Left lung (tissue), 10 donors: ENCODE data around the gene RGS3. TPM values are rescaled to one million over a fixed set of nuclear protein-coding genes. Genes with fewer than 3 reads are reported as not detected.

ENCODE experiments used
- ATAC-seq: fragments of 200-7000 bp; cut with Tn5 transposase; one replicate; pipeline ENCODE4 v1.9.1; 2020; ENCODE audit warnings: moderate library complexity
- DNase-seq, 4 donors: peaks; one replicate each; pipeline ENCODE4 v3.0.0-alpha.2; 2013 to 2020
- H3K27ac ChIP-seq, 2 donors: fragments of 200-600 bp; sonication (generic) in 1 of 2; one replicate each; pipeline versions ENCODE4 v1.5.0 to v1.8.0; 2020 to 2021
- H3K27me3 ChIP-seq, 2 donors: fragments of 200-600 bp; sonication (generic) in 1 of 2; one replicate each; pipeline versions ENCODE4 v1.5.0 to v1.8.0; 2020 to 2021
- H3K36me3 ChIP-seq, 2 donors: fragments of 200-600 bp; sonication (generic) in 1 of 2; one replicate each; pipeline versions ENCODE4 v1.5.0 to v1.8.0; 2020 to 2021
- H3K4me1 ChIP-seq, 2 donors: fragments of 200-600 bp; one replicate each; pipeline ENCODE4 v1.8.0; 2021
- H3K4me3 ChIP-seq, 2 donors: fragments of 200-600 bp; sonication (generic) in 1 of 2; one replicate each; pipeline versions ENCODE4 v1.5.0 to v1.8.0; 2020 to 2021; ENCODE audit warnings: mild to moderate bottlenecking in 1 of 2
- H3K9me3 ChIP-seq, 2 donors: fragments of 200-600 bp; sonication (generic) in 1 of 2; one replicate each; pipeline versions ENCODE4 v1.5.0 to v1.8.0; 2020 to 2021
- intact Hi-C, 2 donors: fragments of 100-400 bp; cut with DNase I; formaldehyde crosslinking; loops; one replicate each; pipeline versions ENCODE4 v1.11.2 to v1.14.2; 2022
- polyA plus RNA-seq, 6 donors: library from polyadenylated mRNA; unstranded; fragments of 120-200 nt; gene quantifications; one replicate each; pipeline ENCODE4 v1.2.1, GENCODE V29; 2013; ENCODE audit not compliant: insufficient read length in 6 of 6
- total RNA-seq, 2 donors: library from RNA; stranded (reverse); fragmentation: NEBNext Ultra II Directional; extraction: Animal tissue kit (Norgen Biotek cat#: 25700); gene quantifications; one replicate each; pipeline ENCODE4 v1.2.1, GENCODE V29; 2021
- TF ChIP-seq, protein P1 (sequence below), 2 donors: fragments of 200-600 bp; sonication (generic) in 1 of 2; IDR thresholded peaks; one replicate each; pipeline versions ENCODE4 v1.5.0 to v1.8.0; 2021; ENCODE audit warnings: antibody characterized with exemption in 2 of 2
- donor health status: DM: no; HTN: yes; CAD: no.
- donor health status: DM: no; HTN: no; CAD: no.

The RGS3 gene
- total and polyA plus RNA-seq, 8 donors: 69.6 to 96.9 (median 77.4) TPM

DNA sequence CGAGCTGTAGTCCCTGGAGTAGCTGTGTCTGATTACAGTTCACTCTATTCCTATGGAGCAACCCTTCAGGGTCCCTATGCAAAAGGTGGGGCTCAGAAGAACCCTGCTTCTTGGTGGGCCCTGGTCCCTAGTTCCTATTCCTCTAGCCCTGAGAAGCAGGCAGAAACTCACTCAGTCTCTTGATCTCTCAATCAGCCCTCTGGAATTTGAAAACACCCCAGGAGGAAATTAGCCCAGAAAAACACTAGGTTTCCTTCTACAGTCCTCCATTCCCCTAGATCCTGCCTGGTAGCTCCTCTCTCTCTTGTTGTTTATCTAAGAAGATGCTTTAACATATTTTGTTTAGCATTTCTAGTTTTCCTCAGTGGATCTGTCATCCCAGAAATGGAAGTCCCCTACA, 7.6 kb downstream of the RGS3 start:
- no peak overlapping the region for H3K4me3 ChIP-seq
- TF ChIP-seq, protein P1, sequence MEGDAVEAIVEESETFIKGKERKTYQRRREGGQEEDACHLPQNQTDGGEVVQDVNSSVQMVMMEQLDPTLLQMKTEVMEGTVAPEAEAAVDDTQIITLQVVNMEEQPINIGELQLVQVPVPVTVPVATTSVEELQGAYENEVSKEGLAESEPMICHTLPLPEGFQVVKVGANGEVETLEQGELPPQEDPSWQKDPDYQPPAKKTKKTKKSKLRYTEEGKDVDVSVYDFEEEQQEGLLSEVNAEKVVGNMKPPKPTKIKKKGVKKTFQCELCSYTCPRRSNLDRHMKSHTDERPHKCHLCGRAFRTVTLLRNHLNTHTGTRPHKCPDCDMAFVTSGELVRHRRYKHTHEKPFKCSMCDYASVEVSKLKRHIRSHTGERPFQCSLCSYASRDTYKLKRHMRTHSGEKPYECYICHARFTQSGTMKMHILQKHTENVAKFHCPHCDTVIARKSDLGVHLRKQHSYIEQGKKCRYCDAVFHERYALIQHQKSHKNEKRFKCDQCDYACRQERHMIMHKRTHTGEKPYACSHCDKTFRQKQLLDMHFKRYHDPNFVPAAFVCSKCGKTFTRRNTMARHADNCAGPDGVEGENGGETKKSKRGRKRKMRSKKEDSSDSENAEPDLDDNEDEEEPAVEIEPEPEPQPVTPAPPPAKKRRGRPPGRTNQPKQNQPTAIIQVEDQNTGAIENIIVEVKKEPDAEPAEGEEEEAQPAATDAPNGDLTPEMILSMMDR (IDR thresholded peaks at IDR 0.05): no peak
- ATAC-seq: no peak
- H3K27me3 ChIP-seq: no peaks in the 10 kb centered on the region
- H3K9me3 ChIP-seq: peaks cover 0 to 3% of the 10 kb centered on the region in 2 donors
- no peak for DNase-seq
- intact Hi-C loops: no loop called here
- H3K4me1 ChIP-seq: no peaks in the 10 kb centered on the region
- no peaks in the 10 kb centered on the region for H3K36me3 ChIP-seq
- H3K27ac ChIP-seq: no peak overlapping the region

DNA sequence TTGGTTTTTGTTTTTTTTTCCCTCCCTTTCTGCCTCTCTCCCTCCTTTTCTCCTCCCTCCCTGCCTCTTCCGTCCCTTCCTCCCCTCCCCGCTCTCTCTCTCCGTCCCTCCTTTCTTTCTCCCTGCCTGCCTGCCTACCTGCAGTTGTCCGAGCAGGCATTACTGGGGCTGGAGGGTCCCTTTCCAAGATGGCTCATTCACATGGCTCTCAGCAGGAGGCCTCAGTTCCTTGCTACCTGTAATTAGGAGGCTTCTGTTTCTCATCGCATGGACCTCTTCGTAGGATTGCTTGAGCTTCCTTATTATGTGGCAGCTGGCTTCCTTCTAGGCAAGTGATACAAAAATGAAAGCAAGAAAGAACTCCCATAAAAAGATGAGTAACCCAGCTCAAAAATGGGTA, 8.0 kb downstream of the RGS3 start:
- Histone ChIP-seq H3K36me3 (no peaks in the 10 kb centered on the region), H3K27me3 (no peaks in the 10 kb centered on the region), H3K4me3 (no peak overlapping the region), H3K9me3 (peaks cover 0 to 3% of the 10 kb centered on the region in 2 donors), H3K27ac (no peak overlapping the region), H3K4me1 (no peaks in the 10 kb centered on the region)
- TF ChIP-seq, protein P1 (IDR thresholded peaks at IDR 0.05): no peak
- ATAC-seq (no peak), DNase-seq (no peak)
- intact Hi-C loops: no loop called here

DNA sequence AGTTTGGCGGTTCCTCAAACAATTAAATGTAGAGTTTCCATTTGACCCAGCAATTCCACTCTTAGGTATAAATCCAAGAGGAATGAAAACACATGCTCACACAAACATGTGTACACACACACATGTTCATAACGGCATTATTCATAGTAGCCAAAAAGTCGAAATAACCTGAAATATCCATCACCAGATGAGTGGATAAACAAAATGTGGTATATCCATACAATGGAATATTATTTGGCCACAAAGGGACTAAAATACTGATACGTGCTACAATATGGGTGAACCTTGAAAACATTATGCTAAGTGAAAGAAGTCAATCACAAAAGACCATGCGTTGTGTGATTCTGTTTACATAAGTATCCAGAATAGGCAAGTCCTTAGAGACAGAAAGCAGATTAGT, 8.7 kb downstream of the RGS3 start:
- H3K36me3 ChIP-seq: no peaks in the 10 kb centered on the region
- no peak overlapping the region for H3K4me3 ChIP-seq
- TF ChIP-seq, protein P1 (IDR thresholded peaks at IDR 0.05): no peak
- no peak overlapping the region for H3K27ac ChIP-seq
- H3K27me3 ChIP-seq: no peaks in the 10 kb centered on the region
- no peaks in the 10 kb centered on the region for H3K4me1 ChIP-seq
- intact Hi-C loops: no loop called here
- DNase-seq (no peak), ATAC-seq (no peak)
- H3K9me3 ChIP-seq: peaks cover 0 to 3% of the 10 kb centered on the region in 2 donors

DNA sequence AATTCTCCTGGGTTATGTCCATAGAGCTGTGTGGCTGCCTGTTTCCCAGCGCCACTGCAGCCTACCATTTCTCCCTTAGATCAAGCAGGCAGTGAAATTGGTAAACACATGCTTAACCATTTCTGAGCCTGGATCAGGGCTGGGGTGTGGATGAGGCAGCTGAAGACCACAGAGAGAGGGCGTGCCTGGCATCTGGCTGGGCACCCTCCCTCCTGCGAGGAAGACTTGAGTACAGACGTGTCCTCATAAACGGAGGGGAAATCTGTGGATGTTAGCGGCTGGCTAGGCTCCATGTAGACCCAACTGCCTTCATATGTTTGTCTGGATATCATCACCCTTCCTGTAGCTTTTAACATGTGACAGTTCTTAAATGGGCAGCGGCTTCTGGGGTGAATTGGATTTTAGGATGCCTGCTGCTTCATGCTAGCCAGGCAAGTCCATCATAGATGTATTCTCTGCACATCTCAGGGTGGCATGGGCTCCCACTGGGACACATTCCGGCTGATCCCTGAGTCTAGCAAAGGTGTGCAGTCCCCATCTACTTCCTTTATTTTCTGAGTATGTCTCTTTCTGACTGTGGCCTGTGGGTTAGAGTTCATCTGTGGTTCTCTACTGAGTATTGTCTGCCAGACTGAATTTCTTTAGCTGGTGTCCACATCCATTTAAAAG, 11.0 kb downstream of the RGS3 start:
- DNase-seq (no peak), ATAC-seq (no peak)
- Histone ChIP-seq H3K36me3 (no peaks in the 10 kb centered on the region), H3K4me3 (no peak overlapping the region), H3K27me3 (no peaks in the 10 kb centered on the region), H3K4me1 (no peaks in the 10 kb centered on the region), H3K27ac (no peak overlapping the region), H3K9me3 (no peaks in the 10 kb centered on the region)
- TF ChIP-seq, protein P1 (IDR thresholded peaks at IDR 0.05): no peak
- intact Hi-C loops: no loop called here

DNA sequence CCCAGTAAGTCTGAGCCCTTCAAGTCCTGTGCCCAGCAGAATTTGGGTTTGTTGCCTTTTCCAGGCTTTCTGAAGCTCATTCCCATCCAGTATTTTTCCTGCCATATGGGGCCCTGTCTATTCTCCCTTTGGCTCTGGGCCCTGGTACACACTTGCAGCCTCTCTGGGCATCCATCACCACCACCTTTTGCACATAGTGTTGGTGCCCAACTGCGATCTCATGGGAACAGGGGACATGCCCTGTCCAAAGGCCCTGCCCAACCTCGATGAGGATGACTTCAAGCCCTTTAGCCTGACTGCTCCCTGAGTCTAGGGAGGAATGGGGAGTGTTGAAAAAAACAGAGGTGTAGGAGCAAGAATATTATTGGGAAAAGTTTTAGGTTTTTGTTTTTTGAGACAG, 11.5 kb downstream of the RGS3 start:
- H3K9me3 ChIP-seq: no peaks in the 10 kb centered on the region
- no peak overlapping the region for H3K27ac ChIP-seq
- no peak overlapping the region for H3K4me3 ChIP-seq
- no peaks in the 10 kb centered on the region for H3K4me1 ChIP-seq
- DNase-seq (no peak), ATAC-seq (no peak)
- TF ChIP-seq, protein P1 (IDR thresholded peaks at IDR 0.05): no peak
- no peaks in the 10 kb centered on the region for H3K36me3 ChIP-seq
- H3K27me3 ChIP-seq: no peaks in the 10 kb centered on the region
- intact Hi-C loops: no loop called here
